Endothelial cell of umbilical vein (primary cell): ENCODE results near the gene RABL6. TPM values are rescaled to one million over a fixed set of nuclear protein-coding genes. Genes with fewer than 3 reads are reported as not detected.
"Not testable (repeated sequence)": the region's sequence is repeated elsewhere in the genome, so short reads cannot be mapped to it uniquely, and the experiment has no call there.

Source experiments
- BruUV-seq: library from RNA; stranded (reverse); fragments of 400-500 nt; replicated peaks from 2 replicates; lab custom pipeline; 2021; lab: Mats Ljungman, UMichigan
- CTCF ChIA-PET: fragments of 300-600, 350-600 bp; sonication (Branson Sonifier 250); formaldehyde crosslinking; loops from one replicate; lab custom pipeline; 2021; ENCODE audit warnings: antibody characterized with exemption, inconsistent platforms; lab: Charles Lee
- POLR2A ChIA-PET: fragments of 300-600, 350-600 bp; sonication (Branson Sonifier 250); formaldehyde crosslinking; loops from one replicate; lab custom pipeline; 2021; ENCODE audit warnings: antibody characterized with exemption, inconsistent platforms; lab: Charles Lee
- DNase-seq: peaks from one replicate; pipeline ENCODE4 v3.0.0-alpha.2; 2011; ENCODE audit warnings: low read depth, low spot score
- FAIRE-seq: peaks from 2 replicates; lab custom pipeline; 2011; peaks lifted over from hg19 to GRCh38; lab: Jason Lieb, UNC
- H2AFZ ChIP-seq: 2 replicates; pipeline ENCODE4 v1.6.0; 2012; ENCODE audit warnings: low read depth, low read length, control low read depth, inconsistent platforms
- H3K27ac ChIP-seq: 2 replicates; pipeline ENCODE4 v1.5.1; 2011; ENCODE audit warnings: low read depth, mild to moderate bottlenecking, control low read depth, low read length, moderate library complexity; ENCODE audit not compliant: insufficient read depth
- H3K27me3 ChIP-seq, 2 experiments: 2 replicates each; pipeline versions ENCODE4 v1.6.0 to v1.6.1; 2011; ENCODE audit warnings: low read length in 2 of 2, mixed read lengths in 1 of 2; ENCODE audit not compliant: control insufficient read depth in 2 of 2, insufficient read depth in 2 of 2
- H3K36me3 ChIP-seq, 2 experiments: 2 replicates in 1 of 2; 3 replicates in 1 of 2; pipeline ENCODE4 v1.5.1; 2011; ENCODE audit warnings: low read length in 2 of 2, mild to moderate bottlenecking in 1 of 2, moderate library complexity in 1 of 2; ENCODE audit not compliant: control insufficient read depth in 2 of 2, insufficient read depth in 2 of 2; ENCODE audit errors: extremely low read depth in 1 of 2
- H3K4me1 ChIP-seq: 3 replicates; pipeline ENCODE4 v1.5.1; 2011; ENCODE audit warnings: mild to moderate bottlenecking, low read length; ENCODE audit not compliant: control insufficient read depth, insufficient read depth; ENCODE audit errors: extremely low read depth
- H3K4me2 ChIP-seq: 2 replicates; pipeline ENCODE4 v1.6.1; 2011; ENCODE audit warnings: low read length, control low read depth, mixed read lengths; ENCODE audit not compliant: insufficient read depth
- H3K4me3 ChIP-seq, 3 experiments: fragments of 200-600 bp in 1 of 3; sonication (generic), shearing (Covaris generic) in 1 of 3; replicated peaks in 1 of 3; 2 replicates each; pipeline ENCODE4 v1.5.1; 2011 to 2016; ENCODE audit warnings: control low read depth in 3 of 3, low read length in 3 of 3, mild to moderate bottlenecking in 2 of 3, inconsistent platforms in 1 of 3, low read depth in 1 of 3, moderate library complexity in 1 of 3; ENCODE audit not compliant: insufficient read depth in 1 of 3
- H3K79me2 ChIP-seq: 2 replicates; pipeline ENCODE4 v1.6.0; 2012; ENCODE audit warnings: low read length, inconsistent platforms; ENCODE audit not compliant: control insufficient read depth, insufficient read depth
- H3K9ac ChIP-seq: replicated peaks from 2 replicates; pipeline ENCODE3; 2011; ENCODE audit warnings: low read length, control low read depth; ENCODE audit not compliant: insufficient read depth; ENCODE audit errors: extremely low read depth
- H3K9me1 ChIP-seq: replicated peaks from 3 replicates; pipeline ENCODE4 v1.6.0; 2011; ENCODE audit warnings: mild to moderate bottlenecking, low read length; ENCODE audit not compliant: control insufficient read depth, insufficient read depth; ENCODE audit errors: extremely low read depth
- H3K9me3 ChIP-seq: replicated peaks from 2 replicates; pipeline ENCODE4 v1.5.1; 2012; ENCODE audit warnings: low read length, inconsistent platforms; ENCODE audit not compliant: control insufficient read depth, insufficient read depth
- H4K20me1 ChIP-seq: replicated peaks from 2 replicates; pipeline ENCODE3; 2011; ENCODE audit warnings: mild to moderate bottlenecking, low read length; ENCODE audit not compliant: control insufficient read depth, insufficient read depth; ENCODE audit errors: extremely low read depth
- CTCF ChIP-seq, 2 donors: IDR thresholded peaks; 1 replicate in 1 of 2; 2 replicates in 1 of 2; pipeline ENCODE4 v1.5.1; 2011; ENCODE audit warnings: low read length in 2 of 2, mild to moderate bottlenecking in 2 of 2, moderate library complexity in 2 of 2, control low read depth in 1 of 2, inconsistent platforms in 1 of 2, low read depth in 1 of 2; ENCODE audit not compliant: insufficient read depth in 1 of 2; ENCODE audit errors: extremely low read depth in 1 of 2
- FOS ChIP-seq: IDR thresholded peaks from 2 replicates; pipeline ENCODE4 v1.6.1; 2011; ENCODE audit warnings: mild to moderate bottlenecking, low read length, moderate library complexity, borderline replicate concordance; ENCODE audit not compliant: insufficient read depth
- JUN ChIP-seq: IDR thresholded peaks from 2 replicates; pipeline ENCODE4 v1.6.1; 2011; ENCODE audit warnings: borderline replicate concordance, low read depth; ENCODE audit not compliant: insufficient read length, insufficient read depth
- POLR2A ChIP-seq: IDR thresholded peaks from 2 replicates; pipeline ENCODE4 v1.6.1; 2012; ENCODE audit warnings: low read depth, mild to moderate bottlenecking, control low read depth, low read length
- dilution Hi-C: fragments of 300-500 bp; cut with MboI; formaldehyde crosslinking; loops from one replicate; pipeline ENCODE4 v1.15.0; 2019; ENCODE audit warnings: low sequenced_read_pairs; ENCODE audit not compliant: extremely low pct_ligation_motif_present
- intact Hi-C: fragments of 100-400 bp; cut with micrococcal nuclease; formaldehyde crosslinking; loops from one replicate; pipeline ENCODE4 v1.10.0; 2022
- polyA plus RNA-seq, 4 experiments: library from polyadenylated mRNA; depleted of rRNA in 3 of 4; stranded (reverse) in 3 of 4; unstranded in 1 of 4; fragments of >200 nt; gene quantifications; 2 replicates each; pipeline versions ENCODE4 v1.2.1 to v1.2.3, GENCODE V29; 2011 to 2012; ENCODE audit warnings: missing spikeins in 1 of 4
- total RNA-seq: library from RNA; stranded (reverse); gene quantifications from 2 replicates; pipeline ENCODE4 v1.2.3, GENCODE V29; 2021
- TF ChIP-seq, protein P1 (sequence below): IDR thresholded peaks from 2 replicates; pipeline ENCODE4 v1.6.1; 2011; ENCODE audit not compliant: insufficient read depth, insufficient read length

The RABL6 gene
- total and polyA plus RNA-seq, 2 donors (not counting 3 experiments of a cell fraction or from before 2014, with no cell fraction given): 60.8 to 112 TPM

- no peaks in the 10 kb centered on the region for H3K27me3 ChIP-seq
- FAIRE-seq (peak; percentile 72), DNase-seq (peak; percentile 51)
- intact Hi-C loops: no loop called here
- no peak overlapping the region for H3K27ac ChIP-seq
- no peaks in the 10 kb centered on the region for H3K9me1 ChIP-seq
- POLR2A ChIA-PET: no interaction called here
- no peaks in the 10 kb centered on the region for H3K9me3 ChIP-seq
- CTCF ChIA-PET: interaction anchor here (1.1 kb wide), 1 partner anchor 35 kb away, joined by 3 read pairs; no protein-coding TSS in a partner anchor
- no TSS peak for BruUV-seq
- peak overlapping the region; percentile 9 for H2AFZ ChIP-seq
- TF ChIP-seq, protein P1, sequence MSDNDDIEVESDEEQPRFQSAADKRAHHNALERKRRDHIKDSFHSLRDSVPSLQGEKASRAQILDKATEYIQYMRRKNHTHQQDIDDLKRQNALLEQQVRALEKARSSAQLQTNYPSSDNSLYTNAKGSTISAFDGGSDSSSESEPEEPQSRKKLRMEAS: peak; percentile 43
- TF ChIP-seq FOS: peak; percentile 10
- no peak for TF ChIP-seq POLR2A
- TF ChIP-seq JUN: no peak
- no peak for TF ChIP-seq CTCF (IDR thresholded peaks at IDR 0.05; ENCODE audit: extremely low read depth in 1 of 2, insufficient read depth in 1 of 2, low read depth in 1 of 2, low read length in 2 of 2)
- no peak overlapping the region for H3K4me3 ChIP-seq
- H3K4me1 ChIP-seq: peaks cover 10% of the 10 kb centered on the region
- no peaks in the 10 kb centered on the region for H4K20me1 ChIP-seq
- no peak overlapping the region for H3K9ac ChIP-seq
- peaks cover 7% of the 10 kb centered on the region for H3K79me2 ChIP-seq
- H3K4me2 ChIP-seq: no peak overlapping the region
- dilution Hi-C loops: no loop called here
- H3K36me3 ChIP-seq: no peaks in the 10 kb centered on the region
Measured at GRCh38 chr9:136882109-136882946, 74.6 kb downstream of the RABL6 start.

DNA sequence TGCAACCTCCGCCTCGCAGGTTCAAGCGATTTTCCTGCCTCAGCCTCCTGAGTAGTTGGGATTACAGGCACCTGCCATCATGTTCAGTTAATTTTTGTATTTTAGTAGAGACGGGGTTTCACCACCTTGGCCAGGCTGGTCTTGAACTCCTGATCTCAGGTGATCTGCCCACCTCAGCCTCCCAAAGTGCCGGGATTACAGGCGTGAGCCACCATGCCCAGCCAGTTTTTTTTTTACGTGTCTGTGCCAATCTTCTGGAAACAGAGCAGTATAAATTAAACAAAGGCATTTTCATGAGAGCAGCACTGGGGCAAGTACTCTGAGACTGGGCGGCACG, 75.2 kb downstream of the RABL6 start:
- H3K4me2 ChIP-seq, CTCF ChIA-PET, H4K20me1 ChIP-seq, H3K4me3 ChIP-seq, intact Hi-C loops, H3K36me3 ChIP-seq, H3K9me3 ChIP-seq, POLR2A ChIA-PET, DNase-seq, H3K9me1 ChIP-seq, H3K27me3 ChIP-seq, FAIRE-seq, BruUV-seq, H3K9ac ChIP-seq, dilution Hi-C loops, H3K27ac ChIP-seq, H2AFZ ChIP-seq: not testable (repeated sequence)
- Histone ChIP-seq H3K79me2 (peaks cover 12% of the 10 kb centered on the region), H3K4me1 (peaks cover 14% of the 10 kb centered on the region)

DNA sequence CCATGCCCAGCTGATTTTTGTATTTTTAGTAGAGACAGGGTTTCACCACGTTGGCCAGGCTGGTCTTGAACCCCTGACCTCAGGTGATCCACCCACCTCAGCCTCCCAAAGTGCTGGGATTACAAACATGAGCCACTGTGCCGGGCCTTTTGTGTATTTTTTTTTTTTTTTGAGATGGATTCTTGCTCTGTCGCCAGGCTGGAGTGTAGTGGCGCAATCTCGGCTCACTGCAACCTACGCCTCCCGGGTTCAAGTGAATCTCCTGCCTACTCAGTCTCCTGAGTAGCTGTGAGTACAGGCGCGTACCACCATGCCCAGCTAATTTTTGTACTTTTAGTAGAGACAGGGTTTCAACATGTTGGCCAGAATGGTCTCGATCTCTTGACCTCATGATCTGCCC, 75.9 kb downstream of the RABL6 start:
- CTCF ChIA-PET: interaction anchor here (1.0 kb wide), 1 partner anchor 37 kb away, joined by 3 read pairs; no protein-coding TSS in a partner anchor
- H3K27ac ChIP-seq, H3K27me3 ChIP-seq, H3K36me3 ChIP-seq, DNase-seq, dilution Hi-C loops, intact Hi-C loops, H2AFZ ChIP-seq, BruUV-seq, H3K9me3 ChIP-seq, H3K4me2 ChIP-seq, H4K20me1 ChIP-seq, H3K9ac ChIP-seq, H3K4me3 ChIP-seq, FAIRE-seq, POLR2A ChIA-PET, H3K9me1 ChIP-seq: not testable (repeated sequence)
- Histone ChIP-seq H3K4me1 (peaks cover 14% of the 10 kb centered on the region), H3K79me2 (peaks cover 20% of the 10 kb centered on the region)
